GM23248 (cell line): ENCODE results near the gene TOPBP1.

Experiments
- EZH2 ChIP-seq: fragments of 200-600 bp; sonication (generic); IDR thresholded peaks from 2 replicates; pipeline ENCODE4 v1.6.1; 2018; ENCODE audit warnings: antibody characterized with exemption, mild to moderate bottlenecking; ENCODE audit not compliant: insufficient read depth, poor library complexity, severe bottlenecking
- EZH2phosphoT487 ChIP-seq: fragments of 200-600 bp; sonication (generic); IDR thresholded peaks from 2 replicates; pipeline ENCODE4 v1.6.1; 2018; ENCODE audit warnings: antibody characterized with exemption, moderate library complexity, mild to moderate bottlenecking, low read depth; ENCODE audit not compliant: insufficient read depth

GRCh38 chr3:133700351-133700750 lies 38.6 kb upstream of the TOPBP1 start:
- no peak for TF ChIP-seq EZH2phosphoT487
- no peak for TF ChIP-seq EZH2
